Stimulated activated CD8-positive, alpha-beta memory T cell treated with anti-CD3 and anti-CD28 coated beads, Interleukin-4, amount 100 ng/mL, for 4 hours (primary cell): ENCODE measurements around the gene TTYH3.
"Not testable (repeated sequence)": the region's sequence is repeated elsewhere in the genome, so short reads cannot be mapped to it uniquely, and the experiment has no call there.

Experiments used
- DNase-seq, 2 donors: peaks; one replicate each; pipeline ENCODE4 v3.0.0-alpha.2; 2020; ENCODE audit warnings: low read depth in 2 of 2, low spot score in 1 of 2

The TTYH3 gene

GRCh38 chr7:2631946-2632732, at the start of gene TTYH3:
TTYH3 (plus strand) TSS chr7:2631986; CDS start chr7:2632156, 170 bp downstream.
- DNase-seq: no peak

DNA sequence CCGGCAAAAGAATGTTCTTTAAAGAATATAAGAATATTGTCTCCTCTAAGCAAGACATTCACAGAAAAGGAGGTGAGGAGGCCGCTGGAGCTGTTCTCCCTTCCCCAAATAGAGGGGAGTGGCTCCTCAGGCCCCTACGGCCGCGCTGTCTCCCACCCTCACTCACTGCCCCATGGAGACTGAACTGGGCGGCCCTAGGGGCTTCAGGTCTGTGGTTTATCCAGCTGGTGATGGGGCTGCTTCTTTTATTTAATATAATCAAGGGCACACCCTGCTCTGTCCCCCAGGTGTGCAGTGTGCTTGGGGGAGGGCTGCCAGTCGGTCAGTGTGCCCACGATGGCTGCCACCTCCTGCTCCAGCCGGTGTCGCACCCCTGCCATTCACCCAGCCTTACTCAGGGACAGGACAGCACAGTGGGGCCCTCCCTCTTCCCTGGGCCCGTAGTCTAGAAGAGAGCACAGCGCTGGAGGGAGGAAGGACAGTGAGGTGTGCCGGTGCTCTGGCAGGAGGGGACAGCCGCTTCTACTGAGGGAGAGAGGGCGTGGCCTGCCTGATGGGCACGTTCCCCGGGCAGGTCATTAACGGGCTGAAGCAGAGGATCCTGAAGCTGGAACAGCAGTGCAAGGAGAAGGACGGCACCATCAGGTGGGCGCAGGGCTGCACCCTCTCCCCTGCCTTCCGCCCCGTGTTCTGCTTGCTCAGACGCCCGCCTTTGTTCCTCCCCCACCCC, 49.6 kb upstream of the TTYH3 start:
- DNase-seq: no peak

DNA sequence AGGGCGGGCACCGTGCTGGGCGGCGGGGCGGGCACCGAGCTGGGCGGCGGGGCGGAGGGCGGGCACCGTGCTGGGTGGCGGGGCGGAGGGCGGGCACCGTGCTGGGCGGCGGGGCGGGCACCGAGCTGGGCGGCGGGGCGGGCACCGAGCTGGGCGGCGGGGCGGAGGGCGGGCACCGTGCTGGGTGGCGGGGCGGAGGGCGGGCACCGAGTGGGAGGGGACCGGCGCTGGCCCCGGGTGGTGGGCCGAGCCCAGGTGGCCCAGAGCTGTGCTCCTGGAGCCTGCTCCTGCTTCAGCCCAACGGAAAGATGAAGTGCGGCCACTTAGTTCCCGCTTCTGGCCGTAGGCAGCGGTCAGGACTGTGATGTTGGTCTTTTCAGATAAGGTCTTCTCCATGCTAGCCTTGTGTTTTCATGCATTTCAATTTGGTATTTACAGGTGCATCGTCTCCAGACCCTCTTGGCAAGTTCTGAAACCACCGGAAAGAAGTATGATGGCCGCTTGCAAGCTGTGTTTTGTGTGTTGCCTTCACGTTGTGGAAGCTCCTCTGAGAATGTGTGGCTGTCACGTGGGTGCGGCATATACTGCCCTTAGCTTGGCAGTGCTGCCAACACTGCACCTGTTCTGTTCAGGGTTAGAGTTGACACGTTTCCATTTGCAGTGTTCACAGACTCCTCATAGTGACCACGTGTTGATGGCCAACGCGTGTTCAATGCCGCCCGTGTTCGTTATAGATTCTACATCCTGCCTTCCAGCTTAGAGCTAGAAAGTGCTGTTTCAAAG, 47.8 kb upstream of the TTYH3 start:
- no peak for DNase-seq

DNA sequence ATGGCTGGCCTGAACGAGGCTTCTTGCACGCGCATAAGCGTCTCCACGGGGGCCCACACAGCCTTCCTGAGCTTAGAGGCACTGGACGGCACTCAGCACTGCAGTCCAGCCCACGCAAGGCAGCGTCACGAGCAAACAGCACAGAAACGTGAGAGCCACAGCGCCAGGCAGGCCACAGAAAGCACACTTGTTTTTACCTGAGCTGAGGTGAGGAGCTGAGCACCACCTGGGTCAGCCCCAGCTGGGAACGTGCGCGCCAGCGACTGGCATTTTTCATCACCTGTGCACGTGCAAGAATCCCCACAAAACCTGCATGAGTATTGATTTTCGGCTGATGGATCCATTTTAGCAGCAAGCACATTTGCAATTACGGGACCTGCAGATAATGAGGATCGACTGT, 46.3 kb upstream of the TTYH3 start:
- DNase-seq: no peak

DNA sequence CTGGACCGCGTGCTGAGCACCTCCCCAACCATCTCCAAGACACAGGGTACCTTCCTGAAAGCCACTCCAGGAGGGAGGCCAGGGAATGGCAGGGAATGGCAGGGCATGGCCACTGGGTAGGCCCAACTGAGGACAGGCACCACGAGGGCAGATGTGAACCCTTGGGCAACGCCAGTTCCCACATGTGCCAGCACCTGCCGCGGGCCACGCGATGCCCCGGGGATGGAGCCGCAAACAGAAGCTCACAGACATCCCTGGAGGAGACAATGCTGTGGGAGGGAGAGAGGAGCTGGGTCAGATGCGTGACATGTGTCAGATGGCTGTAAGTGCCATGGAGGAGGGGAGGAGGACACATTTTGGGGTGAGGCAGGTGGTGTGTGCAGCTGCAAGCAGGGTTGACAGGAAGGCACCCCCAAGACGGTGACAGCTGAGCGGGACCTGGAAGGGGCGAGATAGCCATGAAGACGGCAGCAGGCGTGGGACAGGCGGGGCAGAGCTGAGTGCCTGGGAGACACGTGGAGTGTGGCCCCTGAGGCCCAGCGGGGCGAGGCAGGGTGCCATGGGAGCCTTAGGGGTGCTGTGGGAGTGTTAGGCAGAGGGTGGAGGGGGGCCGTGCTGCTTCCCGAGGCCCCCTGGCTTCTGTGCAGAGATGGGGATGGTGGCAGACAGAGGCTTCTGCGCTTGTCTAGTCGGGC, 45.3 kb upstream of the TTYH3 start:
- no peak for DNase-seq

- DNase-seq: no peak
These were observed 44.7 kb upstream of the TTYH3 start for GRCh38 chr7:2587134-2587533.

GRCh38 chr7:2587778-2588177, 44.0 kb upstream of the TTYH3 start:
- no peak for DNase-seq

DNA sequence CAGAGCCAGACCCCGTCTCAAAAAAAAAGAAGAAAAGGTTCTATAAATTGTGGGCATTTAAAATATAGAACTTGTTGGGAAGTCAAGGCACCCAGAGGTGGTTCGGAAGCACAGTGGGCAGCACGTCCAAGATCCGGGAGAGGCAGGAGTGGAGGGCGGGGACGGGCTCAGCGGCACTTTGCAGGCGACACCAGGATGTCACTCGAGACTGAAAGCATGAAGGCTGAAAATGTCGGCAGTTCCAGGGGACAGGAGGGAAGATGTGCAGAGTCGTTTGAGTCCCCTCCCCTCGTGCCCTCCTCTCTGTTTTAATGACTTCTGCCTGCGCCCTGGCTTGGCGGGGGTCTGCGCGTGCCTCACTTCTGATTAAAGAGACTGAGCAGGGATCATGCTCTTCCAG, 42.4 kb upstream of the TTYH3 start:
- no peak for DNase-seq

GRCh38 chr7:2589941-2590340, 41.8 kb upstream of the TTYH3 start:
- not testable (repeated sequence) for DNase-seq

DNA sequence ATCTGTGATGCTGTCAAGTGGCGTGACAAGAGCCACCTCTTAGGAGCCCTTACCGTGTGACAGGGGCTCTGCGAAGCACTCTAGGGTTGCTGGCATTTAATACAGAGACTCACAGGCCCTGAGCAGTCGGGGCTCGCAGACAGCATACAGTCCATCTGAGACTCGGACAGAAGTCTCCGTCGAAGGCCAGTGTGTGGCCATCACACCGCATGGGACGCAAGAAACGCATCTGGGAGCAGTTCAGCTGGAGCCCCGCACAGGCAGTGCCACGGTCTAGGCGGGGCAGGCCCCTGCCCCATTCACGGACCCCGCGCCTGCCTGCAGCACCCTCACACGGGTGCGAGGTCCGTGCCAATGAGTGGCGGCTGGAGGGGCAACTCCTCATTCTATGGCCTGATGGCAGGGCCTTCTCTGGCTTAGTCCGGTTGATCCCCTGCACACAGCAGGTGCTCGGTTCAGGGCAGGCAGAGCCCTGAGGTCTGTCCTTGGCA, 39.4 kb upstream of the TTYH3 start:
- no peak for DNase-seq

- DNase-seq: no peak
These were observed 38.6 kb upstream of the TTYH3 start for GRCh38 chr7:2593036-2593727.

DNA sequence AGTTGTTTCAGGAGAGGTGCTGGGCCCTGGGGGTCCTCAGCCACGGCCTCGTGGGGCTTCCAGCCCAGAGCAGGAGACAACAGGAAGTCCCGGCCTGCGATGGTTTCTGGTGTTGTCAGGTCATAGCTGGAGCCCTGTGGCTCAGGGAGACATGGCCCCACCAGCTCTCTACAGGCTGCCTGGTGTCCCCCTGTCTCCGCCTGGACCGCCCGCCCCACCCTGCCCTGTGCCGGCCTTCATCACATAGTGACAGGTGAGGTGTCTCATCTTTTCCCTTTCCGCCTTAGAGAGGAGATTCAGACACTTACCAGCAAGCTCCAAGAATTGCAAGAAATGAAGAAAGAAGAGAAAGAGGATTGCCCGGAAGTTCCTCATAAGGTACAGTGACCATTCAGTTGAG, 37.2 kb upstream of the TTYH3 start:
- DNase-seq: no peak

DNA sequence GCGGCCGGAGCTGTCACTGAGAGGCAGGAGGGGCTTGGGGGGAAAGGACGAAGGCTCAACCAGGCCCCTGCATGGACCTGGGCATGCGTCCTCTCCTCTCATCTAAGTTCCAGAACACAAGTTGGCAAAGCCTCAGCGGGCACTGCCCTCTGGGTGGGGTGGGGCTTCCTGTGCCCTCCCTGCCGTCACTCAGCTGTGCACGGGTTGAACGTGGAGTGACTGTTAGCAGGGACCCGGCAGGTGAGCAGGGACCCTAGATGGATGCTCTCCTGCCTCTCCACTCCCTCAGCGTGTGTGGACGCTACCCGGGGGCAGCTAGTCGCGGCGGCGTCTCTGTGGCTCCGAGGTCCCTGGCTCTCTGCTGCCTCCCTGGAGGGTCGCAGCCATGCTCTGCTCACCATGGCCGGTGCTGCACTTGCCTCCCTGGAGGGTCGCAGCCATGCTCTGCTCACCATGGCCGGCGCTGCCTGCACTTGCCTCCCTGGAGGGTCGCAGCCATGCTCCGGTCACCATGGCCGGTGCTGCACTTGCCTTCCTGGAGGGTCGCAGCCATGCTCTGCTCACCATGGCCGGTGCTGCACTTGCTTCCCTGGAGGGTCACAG, 36.4 kb upstream of the TTYH3 start:
- no peak for DNase-seq

GRCh38 chr7:2596464-2597272, 35.1 kb upstream of the TTYH3 start:
- DNase-seq: no peak

DNA sequence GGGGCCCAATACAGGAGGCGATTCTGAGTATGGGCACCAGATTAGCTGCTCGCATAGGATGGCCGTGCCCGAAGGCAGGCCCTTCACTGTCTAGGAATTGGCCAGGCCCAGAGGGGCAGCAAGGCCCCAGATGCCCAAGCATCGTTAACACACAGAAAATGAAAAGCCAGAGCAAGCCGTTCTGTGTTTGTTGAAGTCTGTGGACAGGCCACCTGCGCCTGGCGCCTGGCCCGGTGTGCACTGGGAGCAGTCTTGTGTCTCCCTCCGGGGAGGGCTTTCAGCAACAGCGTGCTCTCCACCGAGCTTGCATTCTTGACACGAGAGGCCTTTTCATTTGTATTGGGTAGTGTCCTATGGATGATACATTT, 34.5 kb upstream of the TTYH3 start:
- DNase-seq: no peak

DNA sequence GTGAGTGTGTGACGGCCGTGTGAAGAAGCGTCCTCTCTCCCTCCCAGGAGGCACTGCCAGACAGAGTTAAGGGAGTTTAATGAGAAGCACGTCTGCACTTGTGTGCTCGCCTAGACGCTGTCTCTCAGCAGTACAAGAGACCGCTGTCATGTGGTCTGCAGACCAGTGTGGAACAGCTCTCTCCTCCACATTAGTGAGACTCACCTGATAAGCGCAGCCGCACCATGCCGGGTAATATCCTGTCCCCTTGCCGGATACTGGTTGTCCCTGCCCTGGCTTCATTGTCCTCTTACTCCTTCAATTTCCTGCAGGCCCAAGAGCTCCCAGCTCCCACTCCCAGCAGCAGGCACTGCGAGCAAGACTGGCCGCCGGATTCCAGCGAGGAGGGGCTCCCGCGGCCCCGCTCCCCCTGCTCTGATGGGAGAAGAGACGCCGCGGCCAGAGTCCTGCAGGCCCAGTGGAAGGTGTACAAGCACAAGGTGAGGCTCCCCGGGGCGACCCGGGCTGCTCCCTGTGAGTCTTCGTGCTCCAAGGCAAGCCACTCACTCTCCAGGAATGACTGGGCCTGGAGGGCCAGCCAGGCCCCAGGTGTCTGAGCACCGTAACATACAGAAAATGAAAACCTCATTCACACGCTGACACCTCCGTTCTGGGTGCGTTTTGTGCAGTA, 33.5 kb upstream of the TTYH3 start:
- DNase-seq: no peak

DNA sequence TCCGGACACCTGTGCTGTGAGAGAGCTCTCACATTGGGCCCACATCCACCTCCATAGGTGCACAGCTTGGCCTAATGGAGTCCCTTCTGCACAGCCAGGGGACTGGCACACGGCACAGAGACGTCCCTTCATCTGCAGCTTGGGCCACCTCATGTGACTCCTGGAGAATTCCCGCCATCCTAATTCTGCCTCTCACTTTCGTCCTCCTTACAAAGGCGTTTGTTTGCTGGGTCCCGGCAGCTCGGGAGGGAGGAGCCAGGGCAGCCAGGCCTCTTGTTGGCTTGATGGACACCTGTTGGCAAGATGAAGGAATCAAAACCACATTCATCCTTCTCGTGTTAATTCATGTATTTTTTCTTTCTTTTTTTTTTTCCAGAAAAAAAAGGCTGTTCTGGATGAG, 30.7 kb upstream of the TTYH3 start:
- DNase-seq: no peak

DNA sequence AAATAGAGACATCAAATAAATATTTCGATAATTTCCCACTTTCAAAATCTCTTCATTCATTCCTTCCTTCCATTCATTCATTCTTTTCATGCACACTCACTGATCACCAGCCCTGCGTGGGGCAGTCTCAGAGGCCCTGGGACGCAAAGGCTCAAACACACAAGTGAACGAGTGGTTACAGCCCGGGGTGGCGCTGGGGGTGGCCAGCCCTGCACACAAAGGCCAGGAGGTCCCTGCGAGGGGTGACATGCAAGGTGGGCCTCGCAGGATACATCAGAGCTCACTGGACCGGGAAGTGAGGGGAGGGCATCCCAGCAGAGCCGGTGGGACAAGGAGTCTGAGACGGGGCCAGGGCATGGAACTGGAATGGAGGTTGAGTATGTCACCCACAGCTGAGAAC, 29.9 kb upstream of the TTYH3 start:
- DNase-seq: no peak
